A549 (cell line): ENCODE results near the gene COPB2.

Source experiments
- CBX2 ChIP-seq: fragments of 200-600 bp; sonication (generic); IDR thresholded peaks from 2 replicates; pipeline ENCODE4 v1.6.1; 2016; ENCODE audit warnings: low read depth, mild to moderate bottlenecking, borderline replicate concordance
- CBX8 ChIP-seq: fragments of 200-600 bp; sonication (generic); IDR thresholded peaks from 2 replicates; pipeline ENCODE4 v1.6.1; 2016
- CEBPB ChIP-seq, 2 experiments: fragments of >200 bp in 1 of 2; sonication (Bioruptor Twin) in 1 of 2; formaldehyde crosslinking in 1 of 2; IDR thresholded peaks; 2 replicates each; pipeline ENCODE4 v1.6.1; 2012 to 2016
- EHMT2 ChIP-seq: fragments of 200-600 bp; sonication (generic); IDR thresholded peaks from 2 replicates; pipeline ENCODE4 v1.6.1; 2016; ENCODE audit warnings: antibody characterized with exemption, low read depth, mild to moderate bottlenecking, moderate library complexity
- EP300 ChIP-seq, 2 experiments: fragments of >200 bp; sonication (Bioruptor Twin); formaldehyde crosslinking; IDR thresholded peaks; 2 replicates in 1 of 2; 3 replicates in 1 of 2; pipeline ENCODE4 v1.6.1; 2016 to 2017
- MYC ChIP-seq: IDR thresholded peaks from 2 replicates; pipeline ENCODE4 v1.6.1; 2012; ENCODE audit warnings: mild to moderate bottlenecking, inconsistent platforms, low read length, improper control_type of control experiment, borderline replicate concordance
- POLR2A ChIP-seq: IDR thresholded peaks from 2 replicates; pipeline ENCODE4 v1.6.1; 2012; ENCODE audit warnings: mild to moderate bottlenecking, low read length
- TF ChIP-seq, protein P1 (sequence below): fragments of >200 bp; sonication (Bioruptor Twin); formaldehyde crosslinking; IDR thresholded peaks from 3 replicates; pipeline ENCODE4 v1.5.1; 2016

DNA sequence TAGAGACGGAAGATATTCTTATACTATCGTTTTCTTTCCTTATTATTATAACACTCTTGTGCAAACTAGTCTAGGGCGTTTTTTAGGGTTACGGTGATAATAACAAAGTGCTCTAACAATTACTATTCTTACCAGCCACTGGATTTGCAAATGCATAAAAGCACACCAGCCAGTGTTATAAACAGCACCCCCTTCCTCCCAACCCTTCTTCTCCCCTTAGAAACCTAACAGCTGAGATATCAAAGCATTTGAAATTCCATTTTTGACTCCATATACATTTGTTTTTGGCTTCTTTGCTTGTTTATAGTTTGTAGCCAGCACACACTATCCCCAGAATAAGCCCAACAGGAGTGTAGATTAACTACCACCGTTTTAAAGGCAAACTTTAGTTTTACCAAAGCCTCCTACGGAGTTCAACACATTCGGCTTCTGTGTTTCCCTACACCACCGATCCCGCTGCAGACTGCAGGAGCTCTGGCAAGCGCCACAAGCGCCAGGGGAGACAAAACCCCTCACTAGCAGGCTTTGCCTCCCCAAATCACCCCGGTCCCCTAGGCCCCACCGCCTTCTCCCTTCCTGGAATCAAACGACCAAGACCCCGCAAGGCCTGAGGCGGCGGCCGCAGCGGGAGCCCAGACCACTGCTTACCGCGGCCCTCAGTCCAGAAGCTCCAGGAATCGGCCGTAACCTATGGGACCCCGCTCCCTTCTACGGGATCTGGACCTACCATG lies 461 bp downstream of the COPB2 start:
- TF ChIP-seq, protein P1, sequence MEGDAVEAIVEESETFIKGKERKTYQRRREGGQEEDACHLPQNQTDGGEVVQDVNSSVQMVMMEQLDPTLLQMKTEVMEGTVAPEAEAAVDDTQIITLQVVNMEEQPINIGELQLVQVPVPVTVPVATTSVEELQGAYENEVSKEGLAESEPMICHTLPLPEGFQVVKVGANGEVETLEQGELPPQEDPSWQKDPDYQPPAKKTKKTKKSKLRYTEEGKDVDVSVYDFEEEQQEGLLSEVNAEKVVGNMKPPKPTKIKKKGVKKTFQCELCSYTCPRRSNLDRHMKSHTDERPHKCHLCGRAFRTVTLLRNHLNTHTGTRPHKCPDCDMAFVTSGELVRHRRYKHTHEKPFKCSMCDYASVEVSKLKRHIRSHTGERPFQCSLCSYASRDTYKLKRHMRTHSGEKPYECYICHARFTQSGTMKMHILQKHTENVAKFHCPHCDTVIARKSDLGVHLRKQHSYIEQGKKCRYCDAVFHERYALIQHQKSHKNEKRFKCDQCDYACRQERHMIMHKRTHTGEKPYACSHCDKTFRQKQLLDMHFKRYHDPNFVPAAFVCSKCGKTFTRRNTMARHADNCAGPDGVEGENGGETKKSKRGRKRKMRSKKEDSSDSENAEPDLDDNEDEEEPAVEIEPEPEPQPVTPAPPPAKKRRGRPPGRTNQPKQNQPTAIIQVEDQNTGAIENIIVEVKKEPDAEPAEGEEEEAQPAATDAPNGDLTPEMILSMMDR, result no peak
- no peak for TF ChIP-seq CBX8
- TF ChIP-seq CEBPB (IDR thresholded peaks at IDR 0.05), result no peak
- no peak for TF ChIP-seq EP300 (IDR thresholded peaks at IDR 0.05)
- no peak for TF ChIP-seq CBX2
- no peak for TF ChIP-seq MYC
- no peak for TF ChIP-seq EHMT2
- no peak for TF ChIP-seq POLR2A
